Esophagus squamous epithelium (tissue), 5 donors: Measurements from ENCODE around the gene IKZF3. TPM values are rescaled to one million over a fixed set of nuclear protein-coding genes. Genes with fewer than 3 reads are reported as not detected.
A peak's percentile ranks its signal among the peaks of the same experiment; 100 is the strongest.

Source experiments
- DNase-seq: peaks from one replicate; lab custom pipeline; 2025; lab: John Stamatoyannopoulos, UW
- H3K27ac ChIP-seq, 4 donors: fragments of 200-600 bp; sonication (generic); one replicate each; pipeline ENCODE4 v1.5.1; 2016 to 2019; ENCODE audit warnings: mild to moderate bottlenecking in 1 of 4
- H3K27me3 ChIP-seq, 4 donors: fragments of 200-600 bp; sonication (generic); 1 replicate in 3 of 4; 2 replicates in 1 of 4; pipeline versions ENCODE4 v1.5.1 to v1.6.0; 2017 to 2021; ENCODE audit warnings: antibody characterized with exemption in 1 of 4
- H3K36me3 ChIP-seq, 3 donors: fragments of 200-600 bp; sonication (generic); one replicate each; pipeline ENCODE4 v1.5.1; 2016 to 2019
- H3K4me1 ChIP-seq, 3 donors: fragments of 200-600 bp; sonication (generic); one replicate each; pipeline ENCODE4 v1.5.1; 2017 to 2019
- H3K4me3 ChIP-seq, 4 donors: fragments of 200-600 bp; sonication (generic); 1 replicate in 3 of 4; 2 replicates in 1 of 4; pipeline ENCODE4 v1.5.1; 2016 to 2019; ENCODE audit warnings: mild to moderate bottlenecking in 2 of 4, moderate library complexity in 1 of 4
- H3K9me3 ChIP-seq, 3 donors: fragments of 200-600 bp; sonication (generic); one replicate each; pipeline ENCODE4 v1.5.1; 2016 to 2019
- CTCF ChIP-seq, 6 experiments: fragments of 450-650 bp in 4 of 6; fragments of 200-600 bp in 2 of 6; sonication (generic) in 2 of 6; IDR thresholded peaks; one replicate each; pipeline ENCODE4 v1.5.1; 2016 to 2019; ENCODE audit warnings: antibody characterized with exemption in 6 of 6, mild to moderate bottlenecking in 4 of 6, moderate library complexity in 4 of 6
- POLR2A ChIP-seq, 4 donors: fragments of 450-650 bp; IDR thresholded peaks; one replicate each; pipeline ENCODE4 v1.6.1; 2017; ENCODE audit warnings: antibody characterized with exemption in 4 of 4, mild to moderate bottlenecking in 4 of 4, moderate library complexity in 3 of 4
- WGBS, 2 donors: methylation state at CpG; one replicate each; pipeline ENCODE4 v1.1.5; 2018; 5-methylcytosine and 5-hydroxymethylcytosine counted together
- intact Hi-C: fragments of 100-400 bp; cut with DNase I; formaldehyde crosslinking; loops from one replicate; pipeline ENCODE4 v1.15.0; 2022
- total RNA-seq, 4 donors: library from RNA; depleted of rRNA; stranded (reverse); fragments of >200 nt; gene quantifications; one replicate each; pipeline ENCODE4 v1.1.0, GENCODE V29; 2016
- donor health status: DM: yes; HTN: yes; CAD: no.

IKZF3 gene
- total RNA-seq, 4 donors from 2014 or later = 2.1 to 9.0 (median 3.8) TPM

DNA sequence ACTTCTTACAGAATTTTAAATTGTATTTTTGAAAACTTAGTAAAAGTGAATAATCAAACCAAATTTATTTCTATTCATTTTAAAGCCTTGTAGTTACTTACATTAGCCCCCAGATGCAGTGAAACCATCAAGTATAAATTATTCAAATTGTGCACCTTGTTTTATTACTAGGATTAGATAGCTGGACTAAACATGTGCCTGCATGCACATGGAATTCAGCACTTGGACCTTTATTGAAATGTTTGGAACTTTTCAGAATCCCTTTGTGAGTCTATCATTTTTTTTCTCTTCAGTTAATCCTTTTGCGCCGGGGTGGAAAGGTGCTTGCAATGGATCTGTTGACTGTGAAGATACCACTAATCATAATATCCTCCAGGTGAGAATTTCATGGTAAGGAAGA is 8.6 kb upstream of the IKZF3 start:
- H3K27ac ChIP-seq = no peak overlapping the region
- intact Hi-C loops = no loop called here
- no peak overlapping the region for H3K4me3 ChIP-seq
- DNase-seq = no peak
- no peaks in the 10 kb centered on the region for H3K9me3 ChIP-seq
- TF ChIP-seq CTCF (IDR thresholded peaks at IDR 0.05) = peak in 3 of 6 experiments; percentile 16 to 58 (median 16)
- TF ChIP-seq POLR2A (IDR thresholded peaks at IDR 0.05) = no peak
- H3K4me1 ChIP-seq = peaks cover 0 to 11% (median 0%) of the 10 kb centered on the region in 3 donors
- H3K36me3 ChIP-seq = no peaks in the 10 kb centered on the region
- peaks cover 0 to 35% (median 2%) of the 10 kb centered on the region in 4 donors for H3K27me3 ChIP-seq
- WGBS, 2 donors = 40 to 51% methylated on average over 2 of the region's 2 CpGs

DNA sequence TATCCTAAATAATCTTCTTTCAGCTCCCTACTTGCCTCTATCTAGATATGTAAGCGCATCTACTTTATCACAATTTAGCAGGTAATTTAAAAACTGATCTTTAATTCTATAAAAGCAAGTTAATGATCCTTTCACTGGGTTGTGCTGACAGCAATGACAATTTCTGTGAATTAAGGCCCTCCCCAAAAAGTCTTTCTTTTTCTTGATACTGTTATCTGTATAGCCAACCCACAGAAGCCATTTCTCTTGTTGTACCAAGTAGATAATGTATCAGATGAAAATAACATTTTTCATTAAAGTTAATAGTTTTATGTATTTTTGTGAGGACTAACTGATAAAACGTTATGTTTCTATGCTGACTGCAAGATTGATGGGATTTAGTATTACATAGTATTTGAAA is 7.7 kb upstream of the IKZF3 start:
- 79 to 80% methylated on average over 2 of the region's 2 CpGs for WGBS, 2 donors
- no peak for TF ChIP-seq POLR2A (IDR thresholded peaks at IDR 0.05)
- H3K27me3 ChIP-seq = peaks cover 0 to 37% (median 3%) of the 10 kb centered on the region in 4 donors

DNA sequence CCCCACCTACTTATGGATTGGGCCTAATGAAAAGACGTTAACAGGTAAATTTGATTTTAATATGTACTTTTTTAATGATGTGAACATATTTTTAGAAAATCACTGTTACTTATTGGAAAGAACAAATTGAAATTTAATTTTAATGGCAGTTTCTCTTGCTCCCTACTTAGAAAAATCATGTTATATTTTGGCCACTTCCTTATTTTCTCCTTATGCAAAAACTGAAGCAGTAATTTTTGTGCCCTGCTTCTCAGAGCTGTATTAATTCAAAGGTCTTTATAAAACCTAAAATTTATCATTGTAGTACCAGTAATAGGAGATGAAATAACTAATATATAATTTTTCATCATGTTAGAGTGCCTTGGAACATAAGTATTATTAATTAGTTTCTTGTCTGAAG is 6.7 kb upstream of the IKZF3 start:
- intact Hi-C loops = no loop called here
- TF ChIP-seq CTCF (IDR thresholded peaks at IDR 0.05) = no peak
- no peak for TF ChIP-seq POLR2A (IDR thresholded peaks at IDR 0.05)
- Histone ChIP-seq H3K27ac (no peak overlapping the region), H3K36me3 (no peaks in the 10 kb centered on the region), H3K4me3 (no peak overlapping the region), H3K4me1 (peaks cover 0 to 12% (median 0%) of the 10 kb centered on the region in 3 donors), H3K9me3 (no peaks in the 10 kb centered on the region), H3K27me3 (peaks cover 0 to 48% (median 3%) of the 10 kb centered on the region in 4 donors)
- 76 to 90% methylated on average over 1 of the region's 1 CpG for WGBS, 2 donors
- no peak for DNase-seq

More for the DNA sequence above, 7.7 kb upstream of the IKZF3 start:
- Histone ChIP-seq H3K4me3 (no peak overlapping the region), H3K4me1 (peaks cover 0 to 12% (median 0%) of the 10 kb centered on the region in 3 donors), H3K9me3 (no peaks in the 10 kb centered on the region), H3K27ac (no peak overlapping the region), H3K36me3 (no peaks in the 10 kb centered on the region)
- intact Hi-C loops = no loop called here
- no peak for DNase-seq

- TF ChIP-seq POLR2A (IDR thresholded peaks at IDR 0.05) = no peak
- TF ChIP-seq CTCF (IDR thresholded peaks at IDR 0.05) = no peak
- peaks cover 0 to 55% (median 12%) of the 10 kb centered on the region in 4 donors for H3K27me3 ChIP-seq
- no peaks in the 10 kb centered on the region for H3K9me3 ChIP-seq
- intact Hi-C loops = loop anchor here (10.0 kb wide), 1 partner anchor 104 kb away; no protein-coding TSS in a partner anchor
- H3K4me3 ChIP-seq = no peak overlapping the region
- no peak for DNase-seq
- H3K4me1 ChIP-seq = peaks cover 0 to 24% (median 6%) of the 10 kb centered on the region in 3 donors
- no peaks in the 10 kb centered on the region for H3K36me3 ChIP-seq
- WGBS, 2 donors = 72 to 85% methylated on average over 15 to 17 of the region's 17 CpGs
- H3K27ac ChIP-seq = no peak overlapping the region
Observed at GRCh38 chr17:39868554-39868942, 4.4 kb upstream of the IKZF3 start.

DNA sequence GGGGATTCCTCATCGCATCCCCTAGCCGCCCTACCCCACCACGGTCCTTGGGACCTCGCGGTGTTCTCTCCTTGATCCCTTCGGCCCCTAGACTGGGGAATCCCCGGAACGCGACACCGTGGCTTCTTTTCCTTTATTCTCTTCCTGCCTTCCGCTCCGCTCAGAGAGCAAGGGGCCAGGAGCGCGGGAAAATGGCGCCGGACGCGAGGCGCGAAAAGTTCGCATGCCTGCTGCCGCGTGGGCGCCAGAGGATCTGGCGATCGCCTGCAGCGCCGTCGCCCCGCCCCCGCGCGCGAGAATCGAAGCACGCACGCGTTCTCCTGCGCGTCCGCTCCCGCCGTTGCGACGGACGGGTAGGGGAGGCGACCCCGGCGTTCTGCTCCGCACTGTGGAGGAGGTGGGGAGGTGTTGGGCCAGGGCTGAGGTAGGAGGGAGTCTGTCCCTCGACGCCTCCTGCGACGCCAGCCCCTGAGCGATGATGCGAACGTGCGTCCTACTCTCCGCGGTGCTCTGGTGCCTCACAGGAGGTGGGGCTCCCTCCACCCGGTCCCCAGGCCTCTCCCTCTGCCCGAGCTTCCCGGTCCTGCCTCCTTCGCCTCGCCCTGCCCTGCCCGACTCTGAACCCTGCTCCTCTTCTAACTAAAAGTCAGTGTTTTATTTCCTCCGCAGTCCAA is 3.9 kb upstream of the IKZF3 start, which contains the start of gene ZPBP2:
TSS of gene ZPBP2 (plus strand) at position 323 of the 674 bp plus-strand sequence. CDS start at position 476, 153 bp downstream.
- no peak for TF ChIP-seq POLR2A (IDR thresholded peaks at IDR 0.05)
- TF ChIP-seq CTCF (IDR thresholded peaks at IDR 0.05) = no peak
- H3K4me3 ChIP-seq = peak within 1 kb of the TSS in 3 of 4 donors; percentile 2 to 38 (median 19)
- no peaks in the 10 kb centered on the region for H3K36me3 ChIP-seq
- H3K9me3 ChIP-seq = no peaks in the 10 kb centered on the region
- H3K4me1 ChIP-seq = peaks cover 0 to 23% (median 6%) of the 10 kb centered on the region in 3 donors
- intact Hi-C loops = loop anchor here (10.0 kb wide), 1 partner anchor 103 kb away; no protein-coding TSS in a partner anchor
- peaks cover 0 to 61% (median 15%) of the 10 kb centered on the region in 4 donors for H3K27me3 ChIP-seq
- H3K27ac ChIP-seq = peak within 1 kb of the TSS in 2 of 4 donors; percentile 35 to 38
- DNase-seq = no peak
- 49 to 53% methylated on average over 24 to 34 of the region's 67 CpGs for WGBS, 2 donors
